Subcutaneous adipose tissue (tissue), 4 donors: ENCODE results near the gene MEGF11. TPM values are rescaled to one million over a fixed set of nuclear protein-coding genes. Genes with fewer than 3 reads are reported as not detected.

Source experiments
- total RNA-seq, 4 donors: library from RNA; depleted of rRNA; stranded (reverse); fragments of >200 nt; gene quantifications; one replicate each; pipeline ENCODE4 v1.1.0, GENCODE V29; 2016
- TF ChIP-seq, protein P1 (sequence below): fragments of 450-650 bp; IDR thresholded peaks from one replicate; pipeline ENCODE4 v1.5.1; 2016; ENCODE audit warnings: low read depth, mild to moderate bottlenecking, control low read depth, antibody characterized with exemption, moderate library complexity

The MEGF11 gene
- total RNA-seq, 4 donors from 2014 or later, result not detected

DNA sequence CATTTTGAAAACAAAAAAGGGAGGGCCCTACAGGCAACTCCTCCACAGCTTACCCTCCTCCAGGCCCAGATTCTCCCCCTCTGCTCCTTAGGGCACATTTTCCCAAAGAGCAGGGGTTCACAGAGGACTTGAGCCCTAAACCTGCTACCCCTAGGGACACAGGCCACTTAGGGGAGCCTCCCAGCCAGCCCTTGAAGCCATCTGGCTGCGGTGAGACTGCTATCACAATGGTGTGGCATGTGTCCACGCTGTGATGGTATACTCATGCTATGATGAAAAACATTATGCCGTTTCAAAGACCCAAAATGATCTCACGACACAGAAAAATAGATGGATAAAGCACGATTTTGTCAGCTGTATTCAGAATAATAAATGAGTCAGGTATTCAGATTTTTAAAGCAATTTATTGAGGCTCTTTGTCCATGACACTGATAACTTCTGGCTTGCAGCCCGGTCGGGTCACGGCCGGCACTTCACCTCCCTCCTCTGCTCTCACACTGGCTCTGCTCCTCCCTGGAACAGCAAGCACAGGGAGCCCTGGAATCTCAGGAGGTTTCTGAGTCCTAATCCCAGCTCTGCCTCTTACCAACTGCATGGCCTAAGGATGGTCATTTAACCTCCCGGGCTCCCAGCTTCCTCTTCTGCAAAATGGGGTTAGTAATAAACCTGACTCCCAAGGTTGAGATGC is 115.3 kb downstream of the MEGF11 start:
- TF ChIP-seq, protein P1, sequence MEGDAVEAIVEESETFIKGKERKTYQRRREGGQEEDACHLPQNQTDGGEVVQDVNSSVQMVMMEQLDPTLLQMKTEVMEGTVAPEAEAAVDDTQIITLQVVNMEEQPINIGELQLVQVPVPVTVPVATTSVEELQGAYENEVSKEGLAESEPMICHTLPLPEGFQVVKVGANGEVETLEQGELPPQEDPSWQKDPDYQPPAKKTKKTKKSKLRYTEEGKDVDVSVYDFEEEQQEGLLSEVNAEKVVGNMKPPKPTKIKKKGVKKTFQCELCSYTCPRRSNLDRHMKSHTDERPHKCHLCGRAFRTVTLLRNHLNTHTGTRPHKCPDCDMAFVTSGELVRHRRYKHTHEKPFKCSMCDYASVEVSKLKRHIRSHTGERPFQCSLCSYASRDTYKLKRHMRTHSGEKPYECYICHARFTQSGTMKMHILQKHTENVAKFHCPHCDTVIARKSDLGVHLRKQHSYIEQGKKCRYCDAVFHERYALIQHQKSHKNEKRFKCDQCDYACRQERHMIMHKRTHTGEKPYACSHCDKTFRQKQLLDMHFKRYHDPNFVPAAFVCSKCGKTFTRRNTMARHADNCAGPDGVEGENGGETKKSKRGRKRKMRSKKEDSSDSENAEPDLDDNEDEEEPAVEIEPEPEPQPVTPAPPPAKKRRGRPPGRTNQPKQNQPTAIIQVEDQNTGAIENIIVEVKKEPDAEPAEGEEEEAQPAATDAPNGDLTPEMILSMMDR, result no peak

- TF ChIP-seq, protein P1, result no peak
These were observed 116.6 kb downstream of the MEGF11 start for GRCh38 chr15:66136948-66137347.

DNA sequence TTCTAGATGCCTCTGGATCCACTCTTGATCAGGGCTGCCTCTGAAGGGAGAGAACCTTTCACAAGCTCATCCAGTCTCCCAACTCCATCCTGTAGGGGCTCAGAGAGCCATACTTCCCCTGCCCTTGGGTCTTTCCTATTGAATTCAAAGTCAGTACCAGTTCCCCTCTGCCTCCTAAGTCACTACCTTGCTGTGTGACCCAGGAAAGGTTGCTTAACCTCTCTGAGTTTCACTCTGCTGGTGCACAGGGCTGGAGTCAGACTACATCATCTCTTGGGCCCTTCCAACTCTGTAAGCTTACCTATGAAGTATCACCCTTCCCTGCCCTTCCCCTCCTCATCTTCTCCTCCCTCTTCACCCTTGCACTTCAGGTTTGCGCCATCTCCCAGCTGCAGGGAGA is 117.9 kb downstream of the MEGF11 start:
- TF ChIP-seq, protein P1, result no peak

DNA sequence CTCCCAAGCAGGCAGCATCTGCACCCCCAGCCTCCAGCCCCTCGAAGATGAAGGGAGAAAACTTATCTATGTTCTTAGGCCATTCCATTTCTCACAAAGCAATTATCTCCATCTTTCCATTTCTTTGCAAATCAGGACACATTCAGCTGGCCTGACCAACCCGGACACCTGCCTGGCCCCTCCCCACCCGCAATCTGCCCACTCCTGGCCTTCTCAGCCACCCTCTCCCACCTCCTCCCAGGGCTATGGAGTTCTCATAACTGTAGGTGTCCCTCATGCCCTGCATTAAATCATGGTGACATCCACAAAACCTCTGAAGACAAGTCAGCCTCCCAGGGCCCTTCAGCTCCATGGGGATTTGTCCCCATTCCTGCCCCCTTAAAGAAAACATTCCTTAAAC is 119.3 kb downstream of the MEGF11 start:
- TF ChIP-seq, protein P1, result no peak

DNA sequence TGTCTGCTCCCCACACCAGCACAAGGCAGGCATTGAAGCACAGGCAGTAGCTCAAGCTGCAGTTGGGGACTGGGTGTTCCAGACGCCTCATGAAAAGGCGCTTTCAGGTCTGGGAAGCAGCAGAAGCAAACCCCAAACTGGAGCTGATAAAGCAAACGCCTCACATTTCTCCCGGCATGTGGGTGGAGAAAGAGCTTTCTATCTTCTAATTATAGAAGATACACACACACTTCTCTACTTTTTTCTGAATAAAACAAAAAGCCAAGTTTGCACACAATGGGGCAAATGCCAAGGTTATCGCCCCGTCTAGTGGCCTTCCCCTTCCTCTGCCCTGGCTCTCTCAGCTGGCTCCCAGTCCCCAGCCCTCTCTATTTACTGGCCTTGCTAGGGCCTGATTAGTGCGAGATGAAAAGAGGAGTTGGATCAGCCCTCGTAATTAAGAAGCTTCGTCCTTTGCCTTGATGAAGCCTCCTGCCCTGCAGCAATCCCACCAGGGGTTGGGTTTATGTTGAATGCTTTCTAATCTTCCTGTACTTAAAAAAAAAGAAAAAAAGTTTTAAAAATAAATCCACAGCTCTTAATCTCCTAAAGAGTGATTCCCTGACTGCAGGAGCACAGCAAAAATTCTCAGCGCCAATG is 120.2 kb downstream of the MEGF11 start:
- TF ChIP-seq, protein P1, result no peak

GRCh38 chr15:66132251-66132816 is 121.2 kb downstream of the MEGF11 start:
- TF ChIP-seq, protein P1, result no peak

- TF ChIP-seq, protein P1, result no peak
These were observed 121.7 kb downstream of the MEGF11 start for GRCh38 chr15:66131831-66132230.
